22Rv1 (cell line): ENCODE measurements around the gene DMXL1.

ENCODE experiments used
- ZFX ChIP-seq: fragments of 450-650 bp; IDR thresholded peaks from 2 replicates; pipeline ENCODE4 v1.6.1; 2017; ENCODE audit warnings: antibody characterized with exemption, borderline replicate concordance
- TF ChIP-seq, protein P1 (sequence below): fragments of 450-650 bp; IDR thresholded peaks from 2 replicates; pipeline ENCODE4 v1.5.1; 2017; ENCODE audit warnings: mild to moderate bottlenecking

DNA sequence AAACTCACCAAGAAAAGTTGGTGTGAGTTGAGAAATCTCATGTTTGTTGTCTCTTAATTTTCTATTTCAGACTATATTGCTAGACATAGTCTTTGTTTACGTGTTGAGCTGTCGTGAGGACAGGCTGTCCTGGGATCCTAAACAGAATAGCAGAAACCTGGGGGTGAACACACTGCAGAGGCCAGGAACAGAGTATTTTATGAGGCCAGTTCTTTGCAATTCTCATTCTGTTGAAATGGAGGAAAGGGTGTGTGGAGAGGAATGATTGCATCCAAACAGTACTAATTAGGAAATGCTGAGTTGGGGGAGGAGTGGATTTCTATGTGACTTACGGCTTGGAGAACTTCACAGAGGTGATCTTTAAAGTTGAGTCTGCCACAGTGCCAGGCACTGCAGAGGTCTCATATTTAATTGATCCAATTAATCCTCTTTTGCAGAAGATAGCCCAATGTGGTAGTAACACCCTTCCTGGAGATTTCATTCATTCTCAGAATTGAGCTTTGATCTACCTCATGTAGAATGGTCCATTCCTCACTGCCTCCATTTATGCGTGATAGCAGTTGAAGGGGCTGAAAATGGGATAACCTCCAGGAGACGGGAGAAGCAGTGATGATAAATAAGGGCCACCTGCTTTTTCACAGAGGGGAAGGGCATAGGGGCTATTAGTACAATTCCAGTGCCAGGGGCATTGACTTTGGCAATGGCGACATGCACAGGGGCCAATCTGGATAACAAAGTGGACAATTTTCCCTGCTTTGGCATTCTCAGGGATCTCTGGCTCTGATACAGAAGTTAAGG lies 200.3 kb downstream of the DMXL1 start:
- TF ChIP-seq, protein P1, sequence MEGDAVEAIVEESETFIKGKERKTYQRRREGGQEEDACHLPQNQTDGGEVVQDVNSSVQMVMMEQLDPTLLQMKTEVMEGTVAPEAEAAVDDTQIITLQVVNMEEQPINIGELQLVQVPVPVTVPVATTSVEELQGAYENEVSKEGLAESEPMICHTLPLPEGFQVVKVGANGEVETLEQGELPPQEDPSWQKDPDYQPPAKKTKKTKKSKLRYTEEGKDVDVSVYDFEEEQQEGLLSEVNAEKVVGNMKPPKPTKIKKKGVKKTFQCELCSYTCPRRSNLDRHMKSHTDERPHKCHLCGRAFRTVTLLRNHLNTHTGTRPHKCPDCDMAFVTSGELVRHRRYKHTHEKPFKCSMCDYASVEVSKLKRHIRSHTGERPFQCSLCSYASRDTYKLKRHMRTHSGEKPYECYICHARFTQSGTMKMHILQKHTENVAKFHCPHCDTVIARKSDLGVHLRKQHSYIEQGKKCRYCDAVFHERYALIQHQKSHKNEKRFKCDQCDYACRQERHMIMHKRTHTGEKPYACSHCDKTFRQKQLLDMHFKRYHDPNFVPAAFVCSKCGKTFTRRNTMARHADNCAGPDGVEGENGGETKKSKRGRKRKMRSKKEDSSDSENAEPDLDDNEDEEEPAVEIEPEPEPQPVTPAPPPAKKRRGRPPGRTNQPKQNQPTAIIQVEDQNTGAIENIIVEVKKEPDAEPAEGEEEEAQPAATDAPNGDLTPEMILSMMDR = no peak
- no peak for TF ChIP-seq ZFX
